HG03457 (cell line): ENCODE data around the gene LARP7.
"Not testable (repeated sequence)": the region's sequence is repeated elsewhere in the genome, so short reads cannot be mapped to it uniquely, and the experiment has no call there.

Source experiments
- ATAC-seq: cut with Tn5 transposase; IDR thresholded peaks from one replicate; pipeline ENCODE4 v1.9.1; 2021; ENCODE audit warnings: moderate number of reproducible peaks; ENCODE audit not compliant: unreplicated experiment

The LARP7 gene

DNA sequence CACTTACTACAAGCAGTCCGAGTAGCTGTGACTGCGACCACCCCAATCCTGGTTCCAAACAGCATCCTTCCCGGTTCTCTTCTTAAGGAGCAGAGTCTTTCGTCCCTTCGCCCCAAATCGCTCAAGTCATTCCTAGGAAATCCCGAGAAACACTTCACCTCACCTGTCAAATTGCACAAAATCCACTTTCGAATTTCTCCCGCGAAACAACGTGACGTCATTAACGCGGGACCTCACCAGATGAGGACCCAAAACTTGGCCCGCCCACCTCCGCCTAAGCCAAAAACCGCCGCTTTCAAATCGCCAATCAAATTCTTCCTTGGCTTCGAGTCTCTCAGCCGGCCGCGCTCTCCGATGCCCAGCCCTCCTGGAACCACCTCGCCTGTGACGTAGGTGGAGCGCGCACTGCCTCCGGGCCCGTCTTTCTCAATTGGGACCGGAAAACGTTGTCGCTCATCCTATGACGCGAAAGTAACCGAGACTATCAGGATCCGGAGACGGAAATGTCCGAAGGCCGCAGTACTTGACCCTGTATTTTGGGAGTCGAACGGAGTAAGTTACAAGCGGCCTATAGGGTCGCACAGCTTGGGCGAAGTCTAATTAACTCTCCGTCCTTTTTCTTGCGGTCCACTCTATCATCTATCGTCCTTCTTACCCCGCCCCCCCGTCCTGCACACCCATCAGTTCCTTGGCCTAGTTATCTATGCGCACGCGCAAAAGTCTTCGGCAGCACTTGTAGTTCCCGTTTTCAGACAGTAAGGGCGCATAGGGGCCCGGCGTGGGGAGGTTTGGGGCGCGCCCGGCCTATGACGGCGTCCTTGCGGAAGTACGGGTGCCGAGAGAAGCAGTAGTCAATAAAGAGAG is at the start of gene LARP7, which contains the start of gene ZGRF1:
TSS of gene LARP7 (plus strand) at position 456 of the 864 bp plus-strand sequence. CDS start 7,527 bp downstream, outside the sequence.
TSS of gene ZGRF1 (minus strand) at position 222 of the 864 bp plus-strand sequence. CDS start 3,733 bp downstream, outside the sequence.
- ATAC-seq, result peak; percentile 91

DNA sequence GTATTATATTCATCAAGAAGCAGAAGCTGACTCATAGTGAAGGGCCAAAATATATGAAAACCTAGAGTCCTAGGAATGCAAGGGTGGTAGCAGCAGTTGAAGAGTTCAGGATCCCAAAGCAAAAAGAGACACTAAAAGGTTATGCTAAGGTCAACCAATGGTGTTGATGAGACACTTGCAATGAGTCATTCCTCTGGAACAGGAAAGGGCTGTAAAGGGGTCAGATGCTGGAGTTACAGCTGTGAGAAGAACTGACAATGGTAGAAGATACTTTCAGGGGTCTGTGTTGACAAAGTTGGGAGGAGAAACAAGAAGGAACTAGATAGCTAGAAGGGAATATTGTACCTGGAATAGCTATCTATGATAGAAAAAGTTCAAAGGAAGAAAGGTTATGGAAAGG is 47.7 kb upstream of the LARP7 start:
- ATAC-seq, result no peak

DNA sequence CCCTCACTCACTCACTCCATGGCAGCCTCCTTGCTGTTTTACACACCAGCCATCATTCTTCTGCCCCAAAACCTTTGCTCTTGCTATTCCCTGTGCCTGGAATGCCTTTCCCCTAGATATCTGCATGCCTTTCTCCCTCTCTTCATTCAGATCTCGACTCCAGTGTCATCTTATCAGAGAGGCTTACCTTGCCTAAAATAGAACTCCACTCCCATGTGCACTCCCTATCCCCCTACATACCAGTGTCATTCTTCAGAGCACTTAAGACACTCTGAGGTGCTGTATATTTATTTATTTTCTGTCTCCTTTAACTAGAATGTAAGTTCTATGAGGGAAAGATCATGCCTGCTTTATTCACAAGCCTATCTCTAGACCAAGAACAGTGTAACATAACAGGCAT is 45.4 kb upstream of the LARP7 start:
- no peak for ATAC-seq

DNA sequence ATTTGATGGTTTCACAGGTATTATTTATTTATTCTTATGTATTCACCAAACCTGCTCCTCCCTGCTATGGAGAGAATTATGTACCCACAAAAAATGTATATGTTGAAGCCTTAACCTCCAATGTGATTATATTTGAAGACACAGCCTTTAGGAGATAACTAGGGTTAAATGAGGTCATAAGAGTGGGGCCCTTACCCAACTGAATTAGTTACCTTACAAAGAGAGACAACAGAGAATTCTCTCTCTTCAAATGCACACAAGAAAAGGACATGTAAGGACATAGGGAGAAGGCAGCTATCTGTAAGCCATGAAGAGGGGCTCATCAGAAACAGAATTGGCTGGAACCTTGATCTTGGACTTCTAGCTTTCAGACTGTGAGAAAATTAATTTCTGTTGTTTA is 44.2 kb upstream of the LARP7 start:
- no peak for ATAC-seq

DNA sequence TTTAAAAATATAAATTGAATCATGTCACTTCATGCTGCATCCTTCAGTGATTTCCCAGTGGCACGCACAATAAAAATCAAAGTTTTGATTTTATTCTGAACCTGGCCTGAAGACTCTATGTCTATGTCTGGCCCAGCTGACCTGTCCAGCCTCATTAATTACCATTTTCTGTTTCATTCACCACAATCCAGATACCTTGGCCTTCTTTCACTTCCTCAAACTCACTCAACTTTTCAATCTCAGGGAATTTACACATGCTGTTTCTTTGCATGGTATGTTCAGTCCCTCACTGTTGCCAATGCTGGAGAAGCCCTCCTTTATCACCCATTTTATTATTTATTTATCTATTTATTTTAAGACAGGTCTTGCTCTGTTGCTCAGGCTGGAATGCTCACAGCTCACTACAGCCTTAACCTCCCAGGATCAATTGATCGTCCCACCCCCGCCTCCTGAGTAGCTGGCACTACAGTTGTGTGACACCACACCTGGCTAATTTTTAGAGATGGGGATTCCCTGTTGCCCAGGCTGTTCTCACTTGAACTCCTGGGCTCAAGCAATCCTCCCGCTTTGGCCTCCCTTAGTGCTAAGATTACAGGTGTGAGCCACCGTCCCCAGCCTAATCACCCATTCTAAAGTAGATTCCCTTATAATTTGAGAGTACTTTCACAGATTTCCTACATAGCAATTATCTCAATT is 43.4 kb upstream of the LARP7 start:
- ATAC-seq, result peak; percentile 66

DNA sequence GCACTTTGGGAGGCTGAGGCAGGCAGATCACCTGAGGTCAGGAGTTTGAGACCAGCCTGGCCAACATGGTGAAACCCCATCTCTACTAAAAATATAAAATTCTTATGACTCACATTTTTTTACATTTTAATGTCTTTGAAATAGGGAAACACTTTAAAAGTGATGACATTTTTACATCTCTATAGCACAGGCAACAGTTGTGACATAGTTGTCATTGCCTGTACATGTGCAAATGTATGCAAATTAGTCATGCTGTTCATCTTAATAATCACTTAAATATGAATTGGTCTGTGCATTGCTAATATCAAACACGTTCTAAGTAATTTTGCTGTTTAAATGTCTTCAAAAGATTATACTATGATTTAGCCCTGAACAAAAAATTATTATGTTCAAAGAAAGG is 42.0 kb upstream of the LARP7 start:
- no peak for ATAC-seq

DNA sequence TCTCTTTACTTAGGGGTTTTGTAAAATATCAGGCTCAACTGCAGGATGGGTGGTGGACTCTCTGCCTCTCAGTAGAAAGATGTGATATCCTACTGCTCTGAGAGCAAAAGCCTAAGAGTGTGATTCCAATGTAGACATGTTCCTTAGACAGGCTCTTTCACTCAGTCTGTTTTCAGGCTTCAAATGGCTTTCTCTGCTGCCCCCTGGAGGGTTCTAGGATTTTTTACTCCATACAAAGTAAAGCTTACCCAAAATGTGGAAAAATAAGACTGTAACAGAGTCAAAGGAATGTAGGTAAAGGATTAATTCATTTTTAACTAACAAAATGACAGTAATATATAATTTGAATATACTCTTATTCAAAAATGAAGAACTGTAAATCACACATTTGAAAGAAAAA is 32.4 kb upstream of the LARP7 start:
- ATAC-seq, result no peak

DNA sequence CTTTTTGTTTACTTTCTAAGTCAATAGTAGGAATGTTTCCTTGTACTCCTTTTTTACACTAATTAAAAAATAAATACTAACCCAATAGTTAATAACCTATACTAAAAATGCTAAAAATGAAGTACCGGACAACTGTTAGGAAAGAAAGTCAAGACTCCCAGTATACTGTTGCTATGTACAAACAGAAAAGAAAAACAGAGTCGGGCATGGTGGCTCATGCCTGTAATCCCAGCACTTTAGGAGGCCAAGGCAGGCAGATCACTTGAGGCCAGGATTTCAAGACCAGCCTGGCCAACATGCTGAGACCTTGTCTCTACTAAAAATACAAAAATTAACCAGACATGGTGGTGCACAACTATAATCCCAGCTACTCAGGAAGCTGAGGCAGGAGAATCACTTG is 24.1 kb upstream of the LARP7 start:
- ATAC-seq, result not testable (repeated sequence)

DNA sequence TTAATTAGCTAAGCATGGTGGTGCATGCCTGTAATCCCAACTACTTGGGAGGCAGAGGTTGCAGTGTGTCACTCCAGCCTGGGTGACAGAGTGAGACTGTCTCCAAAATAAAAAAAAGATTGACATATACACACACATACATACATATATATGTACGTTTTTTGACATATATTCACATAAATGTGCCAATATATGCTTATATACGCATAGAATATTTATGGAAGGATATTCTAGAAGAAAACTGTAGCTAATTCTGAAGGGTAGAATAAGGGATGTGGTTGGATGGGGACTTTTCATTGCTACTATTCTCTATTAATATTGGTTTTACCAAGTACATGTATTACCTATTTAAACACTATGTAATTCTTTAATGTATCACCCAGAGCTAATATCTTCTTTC is 20.0 kb upstream of the LARP7 start:
- ATAC-seq, result no peak

DNA sequence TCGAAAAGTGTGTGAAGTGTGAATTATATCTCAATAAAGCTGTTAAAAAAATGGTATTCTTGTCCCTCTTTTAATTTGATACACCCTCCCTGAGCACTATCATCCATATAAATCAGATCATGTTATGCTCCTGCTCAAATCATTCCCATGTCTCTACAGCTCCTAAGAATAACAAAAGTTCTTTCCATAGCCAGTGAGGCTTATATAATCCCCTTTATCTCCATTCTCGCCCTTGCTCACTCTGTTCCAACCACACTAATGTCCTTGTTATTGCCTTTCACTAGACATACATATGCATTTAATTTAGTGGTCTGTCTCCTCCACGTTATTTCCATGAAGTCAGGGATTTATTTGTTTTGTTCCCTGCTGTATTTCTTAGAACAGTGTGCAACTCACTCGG is 10.7 kb upstream of the LARP7 start:
- no peak for ATAC-seq

DNA sequence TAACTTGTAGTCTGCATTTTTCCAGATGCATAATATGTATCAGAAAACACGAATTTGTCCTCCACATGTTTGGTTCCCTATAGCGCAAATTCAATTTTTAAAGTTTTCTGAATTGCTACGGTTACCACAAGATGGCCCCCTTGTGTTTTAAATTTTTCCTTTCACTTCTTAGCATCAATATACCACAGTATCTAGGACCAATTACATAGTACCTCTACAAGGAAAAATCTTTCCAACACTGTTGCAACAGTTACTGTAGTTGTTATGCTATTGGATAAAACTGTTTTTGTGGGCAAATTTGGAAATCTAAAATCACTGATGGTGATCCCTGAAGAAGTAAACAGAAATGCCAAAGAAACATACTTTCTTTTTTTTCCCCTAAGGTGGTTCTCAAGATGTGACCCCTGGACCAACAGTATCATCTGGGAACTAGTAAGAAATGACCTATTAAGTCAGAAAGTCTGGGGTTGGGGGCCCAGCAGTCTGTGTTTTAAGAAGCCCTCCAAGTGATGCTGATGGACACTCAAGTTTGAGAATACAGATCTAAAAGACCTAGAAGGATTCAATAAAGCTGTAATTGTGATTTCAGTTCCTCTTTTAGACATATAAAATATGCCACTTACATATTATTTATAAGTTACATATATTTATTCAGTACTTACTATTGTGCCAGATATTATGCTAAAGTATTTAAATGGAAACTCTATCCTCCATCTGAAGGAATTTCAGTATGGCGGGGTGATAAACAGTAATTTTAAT is 3.3 kb upstream of the LARP7 start:
- ATAC-seq, result no peak

DNA sequence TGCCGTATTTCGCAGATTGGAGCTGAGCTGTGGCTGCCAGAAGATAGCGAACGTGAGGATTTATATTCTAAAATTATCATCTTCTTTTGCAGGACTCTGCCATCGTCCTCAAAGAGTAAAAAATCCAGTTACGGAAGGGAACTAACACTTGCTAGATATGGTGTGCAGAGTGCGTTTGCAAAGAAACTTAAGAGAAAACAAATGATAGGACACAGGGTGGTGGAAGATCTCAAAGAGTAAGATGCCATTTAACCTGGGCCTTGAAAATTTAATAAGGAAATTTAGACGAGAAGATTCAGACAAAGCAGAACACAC is 566 bp downstream of the LARP7 start:
- peak; percentile 0 for ATAC-seq

DNA sequence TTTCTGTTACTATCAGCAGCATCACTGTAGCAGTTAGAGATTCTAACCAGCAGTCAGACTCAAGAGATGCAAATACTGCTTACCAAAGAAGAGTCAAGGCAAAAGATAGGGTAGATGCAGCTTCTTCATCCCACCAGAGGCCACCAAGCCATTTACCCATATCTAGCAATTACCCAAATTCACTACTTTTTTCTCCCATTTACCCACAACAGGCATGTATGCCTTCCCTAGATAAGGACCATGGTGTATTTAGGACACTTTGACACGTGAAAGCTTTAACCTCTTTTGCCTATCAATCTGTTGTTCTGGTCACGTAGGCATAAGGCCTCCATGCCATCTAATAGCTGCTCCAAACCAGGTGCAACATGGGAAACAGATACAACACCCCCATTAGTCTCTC is 5.6 kb downstream of the LARP7 start:
- no peak for ATAC-seq

DNA sequence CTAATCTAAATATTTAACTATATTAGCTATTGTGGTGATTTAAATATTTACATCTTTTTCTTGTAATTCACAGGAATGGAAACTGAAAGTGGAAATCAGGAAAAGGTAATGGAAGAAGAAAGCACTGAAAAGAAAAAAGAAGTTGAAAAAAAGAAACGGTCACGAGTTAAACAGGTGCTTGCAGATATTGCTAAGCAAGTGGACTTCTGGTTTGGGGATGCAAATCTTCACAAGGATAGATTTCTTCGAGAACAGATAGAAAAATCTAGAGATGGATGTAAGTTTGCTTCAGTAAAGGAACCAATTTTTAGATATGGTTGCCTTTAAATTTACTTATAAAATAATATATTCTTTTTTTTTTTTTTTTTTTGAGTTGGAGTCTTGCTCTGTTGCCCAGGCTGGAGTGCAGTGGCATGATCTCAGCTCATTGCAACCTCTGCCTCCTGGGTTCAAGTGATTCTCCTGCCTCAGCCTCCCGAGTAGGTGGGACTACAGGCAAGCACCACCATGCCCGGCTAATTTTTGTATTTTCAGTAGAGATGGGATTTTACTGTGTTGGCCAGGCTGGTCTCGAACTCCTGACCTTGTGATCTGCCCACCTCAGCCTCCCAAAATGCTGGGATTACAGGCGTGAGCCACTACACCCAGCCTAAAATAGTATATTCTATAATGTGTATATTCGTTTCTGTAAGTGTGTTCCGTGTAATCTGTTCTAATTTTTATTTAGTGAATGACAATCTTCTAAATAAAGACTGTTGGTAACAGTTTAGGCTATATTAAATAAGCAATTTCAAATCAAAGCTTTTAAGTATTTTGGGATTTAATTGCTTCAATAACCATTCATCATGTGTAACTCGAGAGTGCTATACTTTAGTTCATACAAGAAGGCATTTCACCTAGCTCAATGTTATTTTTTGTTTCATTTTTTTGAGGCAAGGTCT is 7.9 kb downstream of the LARP7 start:
- not testable (repeated sequence) for ATAC-seq

DNA sequence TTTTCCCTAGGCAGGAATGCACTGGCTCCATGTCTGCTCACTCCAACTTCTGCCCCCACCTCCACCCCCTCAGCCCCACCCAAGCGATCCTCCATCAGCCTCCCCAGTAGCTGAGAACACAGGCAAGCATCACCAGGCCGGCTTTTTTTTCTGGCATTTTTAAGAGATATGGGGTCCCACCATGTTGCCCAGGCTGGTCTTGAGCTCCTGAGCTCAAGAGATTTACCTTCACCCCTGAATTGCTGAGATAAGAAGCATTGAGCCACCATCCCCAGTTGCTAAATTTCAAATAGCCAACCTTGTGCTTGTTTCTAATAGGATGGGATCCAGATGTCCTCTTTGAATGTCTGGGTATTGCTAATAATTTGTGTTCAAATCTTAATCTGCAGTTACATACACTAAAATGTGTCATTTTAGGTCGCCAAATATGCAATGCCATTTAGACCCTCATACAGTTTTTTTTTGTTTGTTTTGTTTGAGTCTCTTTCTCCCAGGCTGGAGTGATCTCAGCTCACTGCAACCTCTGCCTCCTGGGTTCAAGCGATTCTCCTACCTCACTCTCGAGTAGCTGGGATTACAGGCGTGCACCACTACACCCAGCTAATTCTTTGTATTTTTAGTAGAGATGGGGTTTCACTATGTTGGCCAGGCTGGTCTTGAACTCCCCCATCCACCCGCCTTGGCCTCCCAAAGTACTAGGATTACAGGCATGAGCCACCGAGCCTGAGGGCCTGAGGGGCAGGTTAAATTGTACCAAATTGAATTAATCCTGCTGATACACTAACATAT is 8.8 kb downstream of the LARP7 start:
- no peak for ATAC-seq

DNA sequence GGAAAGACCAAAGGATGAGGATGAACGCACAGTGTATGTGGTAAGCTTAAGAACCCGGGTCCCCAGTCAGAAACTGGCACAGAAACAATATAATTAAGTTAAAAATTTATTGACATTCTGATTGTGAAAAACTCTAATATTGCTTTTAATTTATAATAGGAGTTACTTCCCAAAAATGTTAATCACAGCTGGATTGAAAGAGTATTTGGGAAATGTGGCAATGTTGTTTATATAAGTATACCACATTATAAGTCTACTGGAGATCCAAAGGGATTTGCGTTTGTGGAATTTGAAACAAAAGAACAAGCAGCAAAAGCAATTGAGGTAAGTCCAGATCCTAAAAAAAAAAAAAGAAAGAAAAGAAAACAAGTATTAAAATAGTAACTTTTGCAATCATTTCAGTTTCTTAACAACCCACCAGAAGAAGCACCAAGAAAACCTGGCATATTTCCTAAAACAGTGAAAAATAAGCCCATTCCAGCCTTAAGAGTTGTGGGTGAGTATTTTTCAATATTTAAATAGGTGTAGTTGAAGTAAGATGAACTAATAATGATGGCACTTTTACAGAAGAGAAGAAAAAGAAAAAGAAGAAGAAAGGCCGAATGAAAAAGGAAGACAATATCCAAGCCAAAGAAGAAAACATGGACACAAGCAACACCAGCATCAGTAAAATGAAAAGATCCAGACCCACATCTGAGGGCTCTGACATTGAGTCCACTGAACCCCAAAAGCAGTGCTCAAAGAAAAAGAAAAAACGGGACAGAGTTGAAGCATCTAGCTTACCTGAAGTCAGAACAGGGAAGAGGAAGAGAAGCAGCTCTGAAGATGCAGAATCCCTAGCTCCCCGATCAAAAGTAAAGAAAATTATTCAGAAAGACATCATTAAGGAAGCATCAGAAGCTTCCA is 9.9 kb downstream of the LARP7 start:
- ATAC-seq, result no peak

DNA sequence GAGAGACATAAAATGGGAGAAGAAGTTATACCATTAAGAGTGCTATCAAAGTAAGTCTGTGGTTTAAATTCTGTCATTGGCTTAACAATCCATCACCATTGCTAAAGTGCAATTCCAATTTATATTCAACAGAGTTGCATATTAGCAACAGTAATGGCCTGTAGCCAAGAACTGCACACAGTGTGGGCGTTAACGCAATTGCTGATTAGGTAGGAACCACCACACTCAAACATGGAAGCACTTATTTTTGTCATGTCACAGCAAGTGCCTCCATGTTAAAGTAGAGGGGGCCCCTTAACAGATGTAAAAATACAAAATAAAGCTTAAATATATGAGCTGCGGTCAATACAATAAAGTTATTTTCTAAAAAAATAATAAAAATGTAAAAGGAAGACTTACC is 10.8 kb downstream of the LARP7 start:
- ATAC-seq, result no peak

DNA sequence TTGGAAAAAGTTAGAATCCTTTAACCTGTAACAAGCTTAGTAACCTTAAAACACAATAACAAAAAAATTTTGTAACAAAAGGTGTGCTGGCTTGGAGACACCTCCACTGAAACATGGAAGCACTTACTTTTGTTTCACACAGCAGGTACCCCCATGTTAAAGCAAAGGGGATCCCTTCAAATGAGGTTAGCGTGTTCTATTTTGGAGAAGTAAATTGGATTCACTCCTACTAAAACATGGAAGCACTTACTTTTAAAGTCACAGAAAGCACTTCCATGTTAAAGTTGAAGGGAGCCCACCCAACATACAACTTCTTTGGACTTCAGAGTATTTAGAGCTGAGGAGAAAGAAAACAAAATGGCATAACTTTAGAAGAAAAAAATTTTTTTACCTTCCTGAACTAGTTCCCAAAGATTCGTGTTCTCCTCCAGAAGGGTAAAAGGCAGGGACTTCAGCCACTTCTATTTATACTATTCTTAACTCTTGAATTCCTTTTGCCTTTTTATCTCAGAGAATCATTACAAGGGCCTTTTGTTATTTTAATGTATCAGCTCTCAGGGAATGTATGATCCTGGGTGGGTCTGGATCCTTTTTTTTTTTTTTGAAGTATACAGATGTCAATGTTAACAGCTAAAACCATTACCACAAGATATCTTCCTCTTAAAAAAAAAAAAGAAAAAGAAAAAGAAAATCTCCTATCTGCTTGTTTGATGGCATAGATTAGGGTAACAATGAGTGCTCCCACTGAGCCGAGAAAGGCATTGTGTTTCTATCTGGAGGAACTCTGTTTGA is 11.5 kb downstream of the LARP7 start:
- no peak for ATAC-seq
